ENCODE results near the gene PAX8.
A peak's percentile ranks its signal among the peaks of the same experiment; 100 is the strongest.
"Not testable (repeated sequence)": the region's sequence is repeated elsewhere in the genome, so short reads cannot be mapped to it uniquely, and the experiment has no call there.

The PAX8 gene

GRCh38 chr2:113278742-113279139 lies at the start of gene PAX8:
Gene PAX8 (minus strand): TSS chr2:113278921. CDS start chr2:113278394, 527 bp downstream.
- no peak for TF ChIP-seq EZH2phosphoT487 (IDR thresholded peaks at IDR 0.05; ENCODE audit: borderline replicate concordance)
- TF ChIP-seq CTCF (conservative IDR thresholded peaks at IDR 0.05; ENCODE audit: low read length), result no peak
- Histone ChIP-seq H3F3A (ENCODE audit: low read depth) (no peaks in the 10 kb centered on the region), H3K4me2 (ENCODE audit: low read depth, low read length, poor library complexity, severe bottlenecking) (no peak within 1 kb of the TSS), H3K4me1 (ENCODE audit: insufficient read depth, low read length, poor library complexity, severe bottlenecking) (no peaks in the 10 kb centered on the region), H3K9me3 (ENCODE audit: insufficient read depth, low read depth, low read length) (no peaks in the 10 kb centered on the region), H3K9ac (ENCODE audit: low read depth, low read length, poor library complexity, severe bottlenecking) (no peak within 1 kb of the TSS), H4K20me1 (ENCODE audit: insufficient read depth, low read length, poor library complexity, severe bottlenecking) (no peaks in the 10 kb centered on the region), H3K9me2 (replicated peaks; ENCODE audit: low read depth, low read length) (no peaks in the 10 kb centered on the region), H3K27me3 (ENCODE audit: insufficient read depth, low read length, poor library complexity, severe bottlenecking) (no peaks in the 10 kb centered on the region), H3K79me2 (ENCODE audit: insufficient read depth, low read length) (no peaks in the 10 kb centered on the region), H3K4me3 (ENCODE audit: low read length, poor library complexity, severe bottlenecking) (no peak within 1 kb of the TSS), H2AFZ (ENCODE audit: low read length) (no peak within 1 kb of the TSS), H3K36me3 (ENCODE audit: insufficient read depth, low read length) (no peaks in the 10 kb centered on the region)

- Histone ChIP-seq H3K79me2 (ENCODE audit: insufficient read depth, low read length) (no peaks in the 10 kb centered on the region), H3K9me2 (replicated peaks; ENCODE audit: low read depth, low read length) (no peaks in the 10 kb centered on the region), H3K4me1 (ENCODE audit: insufficient read depth, low read length, poor library complexity, severe bottlenecking) (peaks cover 4% of the 10 kb centered on the region), H3K4me3 (ENCODE audit: low read length, poor library complexity, severe bottlenecking) (no peak overlapping the region), H4K20me1 (ENCODE audit: insufficient read depth, low read length, poor library complexity, severe bottlenecking) (no peaks in the 10 kb centered on the region), H3K9ac (ENCODE audit: low read depth, low read length, poor library complexity, severe bottlenecking) (no peak overlapping the region), H2AFZ (ENCODE audit: low read length) (no peak overlapping the region), H3K9me3 (ENCODE audit: insufficient read depth, low read depth, low read length) (no peaks in the 10 kb centered on the region), H3F3A (ENCODE audit: low read depth) (no peaks in the 10 kb centered on the region), H3K36me3 (ENCODE audit: insufficient read depth, low read length) (no peaks in the 10 kb centered on the region), H3K4me2 (ENCODE audit: low read depth, low read length, poor library complexity, severe bottlenecking) (no peak overlapping the region), H3K27me3 (ENCODE audit: insufficient read depth, low read length, poor library complexity, severe bottlenecking) (no peaks in the 10 kb centered on the region)
- no peak for TF ChIP-seq CTCF (conservative IDR thresholded peaks at IDR 0.05; ENCODE audit: low read length)
- TF ChIP-seq EZH2phosphoT487 (IDR thresholded peaks at IDR 0.05; ENCODE audit: borderline replicate concordance), result no peak
Observed at GRCh38 chr2:113328043-113328442, 49.3 kb upstream of the PAX8 start.

GRCh38 chr2:113325161-113325731 lies 46.5 kb upstream of the PAX8 start:
- not testable (repeated sequence) for H3F3A ChIP-seq (ENCODE audit: low read depth); H3K9me3 ChIP-seq (ENCODE audit: insufficient read depth, low read depth, low read length); H3K79me2 ChIP-seq (ENCODE audit: insufficient read depth, low read length); H3K9me2 ChIP-seq (replicated peaks; ENCODE audit: low read depth, low read length); H3K27me3 ChIP-seq (ENCODE audit: insufficient read depth, low read length, poor library complexity, severe bottlenecking); H3K4me1 ChIP-seq (ENCODE audit: insufficient read depth, low read length, poor library complexity, severe bottlenecking); H3K36me3 ChIP-seq (ENCODE audit: insufficient read depth, low read length); H4K20me1 ChIP-seq (ENCODE audit: insufficient read depth, low read length, poor library complexity, severe bottlenecking); H3K9ac ChIP-seq (ENCODE audit: low read depth, low read length, poor library complexity, severe bottlenecking)
- peak overlapping the region; percentile 78 for H3K4me2 ChIP-seq (ENCODE audit: low read depth, low read length, poor library complexity, severe bottlenecking)
- peak overlapping the region; percentile 61 for H3K4me3 ChIP-seq (ENCODE audit: low read length, poor library complexity, severe bottlenecking)
- H2AFZ ChIP-seq (ENCODE audit: low read length), result peak overlapping the region; percentile 49; the same call in 1 of the 2 replicates

GRCh38 chr2:113324684-113325160 lies 46.0 kb upstream of the PAX8 start:
- no peak for TF ChIP-seq EZH2phosphoT487 (IDR thresholded peaks at IDR 0.05; ENCODE audit: borderline replicate concordance)
- no peak for TF ChIP-seq CTCF (conservative IDR thresholded peaks at IDR 0.05; ENCODE audit: low read length)
- Histone ChIP-seq H3K4me1 (ENCODE audit: insufficient read depth, low read length, poor library complexity, severe bottlenecking) (peaks cover 4% of the 10 kb centered on the region), H3K79me2 (ENCODE audit: insufficient read depth, low read length) (no peaks in the 10 kb centered on the region), H3K27me3 (ENCODE audit: insufficient read depth, low read length, poor library complexity, severe bottlenecking) (no peaks in the 10 kb centered on the region), H4K20me1 (ENCODE audit: insufficient read depth, low read length, poor library complexity, severe bottlenecking) (no peaks in the 10 kb centered on the region), H3K4me2 (ENCODE audit: low read depth, low read length, poor library complexity, severe bottlenecking) (peak overlapping the region; percentile 78), H3K9me2 (replicated peaks; ENCODE audit: low read depth, low read length) (no peaks in the 10 kb centered on the region), H3K4me3 (ENCODE audit: low read length, poor library complexity, severe bottlenecking) (peak overlapping the region; percentile 61), H3K36me3 (ENCODE audit: insufficient read depth, low read length) (no peaks in the 10 kb centered on the region), H3K9me3 (ENCODE audit: insufficient read depth, low read depth, low read length) (no peaks in the 10 kb centered on the region), H3K9ac (ENCODE audit: low read depth, low read length, poor library complexity, severe bottlenecking) (peak overlapping the region; percentile 67), H2AFZ (ENCODE audit: low read length) (peak overlapping the region; percentile 85), H3F3A (ENCODE audit: low read depth) (no peaks in the 10 kb centered on the region)

- H3K9me3 ChIP-seq (ENCODE audit: insufficient read depth, low read depth, low read length); H2AFZ ChIP-seq (ENCODE audit: low read length); H3K36me3 ChIP-seq (ENCODE audit: insufficient read depth, low read length); H3K27me3 ChIP-seq (ENCODE audit: insufficient read depth, low read length, poor library complexity, severe bottlenecking); H3K9ac ChIP-seq (ENCODE audit: low read depth, low read length, poor library complexity, severe bottlenecking); H4K20me1 ChIP-seq (ENCODE audit: insufficient read depth, low read length, poor library complexity, severe bottlenecking); H3K9me2 ChIP-seq (replicated peaks; ENCODE audit: low read depth, low read length); H3F3A ChIP-seq (ENCODE audit: low read depth); H3K4me1 ChIP-seq (ENCODE audit: insufficient read depth, low read length, poor library complexity, severe bottlenecking); H3K4me3 ChIP-seq (ENCODE audit: low read length, poor library complexity, severe bottlenecking); H3K79me2 ChIP-seq (ENCODE audit: insufficient read depth, low read length); H3K4me2 ChIP-seq (ENCODE audit: low read depth, low read length, poor library complexity, severe bottlenecking): not testable (repeated sequence)
Observed at GRCh38 chr2:113323129-113323528, 44.4 kb upstream of the PAX8 start.
